ENCODE results near the gene AFAP1L1.

Gene AFAP1L1

DNA sequence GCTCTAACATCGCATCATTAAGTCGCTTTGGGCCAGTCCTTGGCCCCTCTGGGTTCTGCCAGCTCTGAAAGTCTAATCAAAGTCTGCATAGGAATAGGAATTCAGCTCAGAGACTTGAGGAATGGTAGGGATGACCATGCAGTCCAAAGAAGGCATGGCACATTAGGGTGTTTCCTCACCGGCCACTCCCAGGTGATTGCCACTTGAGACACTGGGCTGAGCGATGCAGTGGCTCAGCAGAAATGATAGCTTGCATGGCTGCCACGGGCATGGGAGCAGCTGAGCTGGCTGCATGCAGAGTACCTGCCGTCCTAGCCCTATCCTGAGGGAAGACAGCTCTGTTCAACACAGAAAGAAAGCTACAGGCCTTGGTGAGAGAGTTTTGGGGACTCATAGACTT, 28.8 kb downstream of the AFAP1L1 start:
- no peak for DNase-seq
- TF ChIP-seq, protein P1, sequence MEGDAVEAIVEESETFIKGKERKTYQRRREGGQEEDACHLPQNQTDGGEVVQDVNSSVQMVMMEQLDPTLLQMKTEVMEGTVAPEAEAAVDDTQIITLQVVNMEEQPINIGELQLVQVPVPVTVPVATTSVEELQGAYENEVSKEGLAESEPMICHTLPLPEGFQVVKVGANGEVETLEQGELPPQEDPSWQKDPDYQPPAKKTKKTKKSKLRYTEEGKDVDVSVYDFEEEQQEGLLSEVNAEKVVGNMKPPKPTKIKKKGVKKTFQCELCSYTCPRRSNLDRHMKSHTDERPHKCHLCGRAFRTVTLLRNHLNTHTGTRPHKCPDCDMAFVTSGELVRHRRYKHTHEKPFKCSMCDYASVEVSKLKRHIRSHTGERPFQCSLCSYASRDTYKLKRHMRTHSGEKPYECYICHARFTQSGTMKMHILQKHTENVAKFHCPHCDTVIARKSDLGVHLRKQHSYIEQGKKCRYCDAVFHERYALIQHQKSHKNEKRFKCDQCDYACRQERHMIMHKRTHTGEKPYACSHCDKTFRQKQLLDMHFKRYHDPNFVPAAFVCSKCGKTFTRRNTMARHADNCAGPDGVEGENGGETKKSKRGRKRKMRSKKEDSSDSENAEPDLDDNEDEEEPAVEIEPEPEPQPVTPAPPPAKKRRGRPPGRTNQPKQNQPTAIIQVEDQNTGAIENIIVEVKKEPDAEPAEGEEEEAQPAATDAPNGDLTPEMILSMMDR (IDR thresholded peaks at IDR 0.05; ENCODE audit: low read depth, low read length, missing control alignments): no peak
- H3K27ac ChIP-seq: no peak overlapping the region
- H3K27me3 ChIP-seq (replicated peaks): no peaks in the 10 kb centered on the region
- no peaks in the 10 kb centered on the region for H3K36me3 ChIP-seq (replicated peaks)
- in situ Hi-C loops (cut with HindIII; ENCODE audit: low pct_ligation_motif_present, low sequenced_read_pairs): no loop called here
- no peak overlapping the region for H3K4me3 ChIP-seq (ENCODE audit: low read depth, low read length)

DNA sequence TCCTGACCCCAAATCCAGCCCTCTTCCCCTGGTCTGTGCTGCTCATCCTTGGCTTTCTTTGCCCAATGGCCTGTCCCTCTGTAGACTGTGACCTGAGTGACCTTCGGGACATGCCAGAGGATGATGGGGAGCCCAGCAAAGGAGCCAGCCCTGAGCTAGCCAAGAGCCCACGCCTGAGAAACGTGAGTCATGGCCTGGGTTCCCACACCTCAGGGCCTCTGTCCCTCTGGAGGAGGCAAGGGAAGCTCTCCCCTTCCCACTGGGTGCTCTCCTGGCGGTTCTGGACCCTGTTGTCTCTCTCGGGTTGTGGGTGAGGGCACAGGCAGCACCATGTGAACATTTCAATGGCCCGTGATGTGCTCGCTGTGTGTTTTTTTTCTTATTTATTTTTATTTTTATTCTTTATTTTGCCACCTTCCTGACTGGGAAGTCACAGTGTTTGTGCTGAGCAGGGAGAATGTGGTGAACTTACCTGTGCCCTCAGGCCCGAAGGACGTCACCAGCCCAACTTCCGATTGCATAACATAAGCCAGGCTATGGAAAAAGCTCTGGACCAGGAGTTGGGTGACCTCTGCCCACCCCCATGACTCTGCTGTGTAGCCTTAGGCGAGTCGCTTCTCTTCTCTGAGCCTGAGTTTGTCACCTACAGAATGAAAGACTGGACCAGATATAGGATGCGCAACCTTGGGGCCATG, 29.5 kb downstream of the AFAP1L1 start:
- no peak overlapping the region for H3K27ac ChIP-seq
- TF ChIP-seq, protein P1 (IDR thresholded peaks at IDR 0.05; ENCODE audit: low read depth, low read length, missing control alignments): no peak
- no peak for DNase-seq
- no peaks in the 10 kb centered on the region for H3K36me3 ChIP-seq (replicated peaks)
- no peaks in the 10 kb centered on the region for H3K27me3 ChIP-seq (replicated peaks)
- in situ Hi-C loops (cut with HindIII; ENCODE audit: low pct_ligation_motif_present, low sequenced_read_pairs): no loop called here
- no peak overlapping the region for H3K4me3 ChIP-seq (ENCODE audit: low read depth, low read length)

DNA sequence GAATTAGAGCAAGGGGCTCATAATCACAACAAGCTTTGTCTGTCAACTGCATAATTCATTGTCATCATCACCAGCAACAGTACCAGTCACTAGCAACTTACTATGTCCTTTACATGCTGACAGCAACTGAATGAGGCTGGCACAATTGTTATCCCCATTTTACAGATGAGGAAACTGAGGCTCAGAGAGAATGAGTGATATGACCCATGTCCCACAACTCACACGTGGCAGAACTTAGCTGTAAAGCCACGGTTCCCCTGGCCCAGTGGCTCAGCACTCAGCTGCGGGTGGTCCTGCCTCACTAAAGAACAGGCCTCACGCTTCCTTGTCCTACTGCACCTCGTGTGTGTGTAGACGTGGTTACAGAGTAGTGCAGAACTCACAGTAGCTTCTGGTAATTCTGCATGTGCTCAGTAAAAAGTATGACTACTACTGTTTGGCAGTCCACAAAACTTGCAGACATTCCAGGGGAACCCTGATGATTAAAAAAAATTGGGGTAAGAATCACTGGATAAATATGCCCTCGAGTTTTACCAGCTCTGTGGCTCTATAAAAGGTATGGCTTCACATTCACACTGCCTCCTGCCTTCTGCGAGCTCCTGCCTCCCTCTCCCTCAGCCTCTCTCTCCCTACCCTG, 30.2 kb downstream of the AFAP1L1 start:
- in situ Hi-C loops (cut with HindIII; ENCODE audit: low pct_ligation_motif_present, low sequenced_read_pairs): no loop called here
- H3K27me3 ChIP-seq (replicated peaks): no peaks in the 10 kb centered on the region
- TF ChIP-seq, protein P1 (IDR thresholded peaks at IDR 0.05; ENCODE audit: low read depth, low read length, missing control alignments): no peak
- H3K36me3 ChIP-seq (replicated peaks): no peaks in the 10 kb centered on the region
- H3K4me3 ChIP-seq (ENCODE audit: low read depth, low read length): no peak overlapping the region
- no peak overlapping the region for H3K27ac ChIP-seq
- DNase-seq: peak; percentile 8

DNA sequence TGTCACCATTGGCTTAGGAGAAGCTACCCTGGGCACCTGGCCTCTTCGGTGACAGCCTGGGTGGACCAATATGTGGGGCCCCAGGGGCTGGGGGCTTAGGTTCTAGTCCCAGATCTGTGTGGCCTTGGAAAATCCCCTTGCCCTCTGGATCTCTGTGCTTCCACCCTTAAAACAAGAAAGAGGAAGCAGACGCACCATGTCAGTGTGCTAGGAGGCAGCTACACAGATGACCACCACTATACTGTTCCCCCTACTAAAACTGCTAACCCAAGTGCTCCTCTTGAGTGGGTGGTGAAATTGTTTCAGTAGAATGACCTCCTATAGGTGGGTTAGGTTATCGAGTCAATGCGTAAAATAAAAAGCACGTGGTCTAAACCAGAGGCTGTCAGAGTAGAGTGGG, 31.0 kb downstream of the AFAP1L1 start:
- H3K4me3 ChIP-seq (ENCODE audit: low read depth, low read length): no peak overlapping the region
- TF ChIP-seq, protein P1 (IDR thresholded peaks at IDR 0.05; ENCODE audit: low read depth, low read length, missing control alignments): no peak
- H3K27ac ChIP-seq: no peak overlapping the region
- no peaks in the 10 kb centered on the region for H3K36me3 ChIP-seq (replicated peaks)
- H3K27me3 ChIP-seq (replicated peaks): no peaks in the 10 kb centered on the region
- DNase-seq: no peak
- in situ Hi-C loops (cut with HindIII; ENCODE audit: low pct_ligation_motif_present, low sequenced_read_pairs): no loop called here

DNA sequence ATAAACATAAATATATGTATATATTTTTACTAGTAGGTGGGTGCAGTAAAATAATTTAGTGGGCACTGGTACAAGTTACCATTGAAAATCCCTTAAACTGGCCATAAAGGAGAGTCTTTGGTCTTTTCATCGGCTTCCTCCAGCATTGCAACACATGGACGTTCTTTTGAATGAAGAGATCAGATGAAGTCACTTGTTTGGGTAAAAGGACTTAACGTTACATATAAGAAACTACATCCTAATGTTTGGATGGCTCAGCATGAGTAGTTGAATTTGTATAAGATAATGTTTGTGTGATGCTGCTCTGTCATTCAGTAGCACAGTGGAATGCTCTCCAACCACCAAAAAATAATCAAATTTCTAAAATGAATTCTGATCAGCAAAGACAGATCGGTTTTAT, 31.6 kb downstream of the AFAP1L1 start:
- Histone ChIP-seq H3K4me3 (ENCODE audit: low read depth, low read length) (no peak overlapping the region), H3K36me3 (replicated peaks) (no peaks in the 10 kb centered on the region), H3K27me3 (replicated peaks) (no peaks in the 10 kb centered on the region), H3K27ac (no peak overlapping the region)
- TF ChIP-seq, protein P1 (IDR thresholded peaks at IDR 0.05; ENCODE audit: low read depth, low read length, missing control alignments): no peak
- DNase-seq: no peak
- in situ Hi-C loops (cut with HindIII; ENCODE audit: low pct_ligation_motif_present, low sequenced_read_pairs): no loop called here
